NCI-H748 (cell line): ENCODE results near the gene CDIPT.

Experiments used
- DNase-seq: peaks from one replicate; lab custom pipeline; 2025; ENCODE audit not compliant: unreplicated experiment; lab: John Stamatoyannopoulos, UW

The CDIPT gene

DNA sequence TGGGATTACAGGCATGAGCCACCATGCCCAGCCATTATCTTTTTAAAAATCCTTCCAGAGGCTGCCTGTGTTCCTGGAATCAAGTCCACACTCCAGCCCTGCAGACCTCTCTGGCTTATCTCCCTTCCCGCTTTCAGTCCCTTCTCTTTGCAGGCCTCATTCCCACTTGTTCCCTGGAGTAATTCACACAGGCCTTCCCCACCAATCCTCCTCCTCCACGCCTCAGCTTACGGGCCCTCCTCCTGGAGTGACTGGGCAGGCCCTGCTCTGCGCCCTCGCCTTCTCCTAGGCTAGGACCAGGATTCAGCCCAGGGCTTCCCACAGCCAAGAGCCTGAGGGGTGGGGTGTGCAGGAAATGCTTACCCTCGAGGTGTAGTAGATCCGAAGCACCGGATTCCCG is 2.8 kb downstream of the CDIPT start:
- no peak for DNase-seq

- no peak for DNase-seq
Measured at GRCh38 chr16:29858974-29859373, 4.1 kb downstream of the CDIPT start.

DNA sequence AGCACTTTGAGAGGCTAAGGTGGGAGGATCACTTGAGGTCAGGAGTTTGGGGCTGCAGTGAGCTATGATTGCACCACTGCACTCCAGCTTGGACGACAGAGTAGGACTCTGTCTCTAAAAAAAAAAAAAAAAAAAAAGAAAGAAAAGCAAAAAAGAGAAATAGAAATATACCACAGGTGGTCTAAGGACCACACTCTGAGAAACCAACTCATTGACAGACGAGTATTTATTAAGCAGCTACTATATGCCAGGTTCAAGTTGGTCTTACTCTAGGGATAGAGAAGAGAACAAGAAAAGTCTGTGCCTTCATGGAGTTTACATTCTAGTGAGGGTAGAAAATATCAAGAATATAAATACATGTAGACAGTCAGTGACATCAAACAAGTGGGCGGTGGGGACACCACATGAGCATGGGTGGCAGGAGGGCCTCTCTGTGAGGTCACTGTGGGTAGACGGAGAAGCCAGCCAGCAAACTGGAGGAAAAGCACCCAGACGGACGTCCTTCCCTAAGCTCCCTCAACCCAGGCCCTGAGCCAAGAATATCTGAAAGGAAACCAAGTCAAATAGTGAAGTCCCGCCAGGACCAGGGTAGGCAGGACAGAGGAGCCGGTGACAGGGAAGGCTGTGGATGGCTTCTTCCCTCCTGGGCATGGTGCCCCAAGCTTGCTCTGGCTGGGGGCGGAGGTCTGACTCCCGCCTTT is 4.7 kb downstream of the CDIPT start:
- DNase-seq, result no peak

DNA sequence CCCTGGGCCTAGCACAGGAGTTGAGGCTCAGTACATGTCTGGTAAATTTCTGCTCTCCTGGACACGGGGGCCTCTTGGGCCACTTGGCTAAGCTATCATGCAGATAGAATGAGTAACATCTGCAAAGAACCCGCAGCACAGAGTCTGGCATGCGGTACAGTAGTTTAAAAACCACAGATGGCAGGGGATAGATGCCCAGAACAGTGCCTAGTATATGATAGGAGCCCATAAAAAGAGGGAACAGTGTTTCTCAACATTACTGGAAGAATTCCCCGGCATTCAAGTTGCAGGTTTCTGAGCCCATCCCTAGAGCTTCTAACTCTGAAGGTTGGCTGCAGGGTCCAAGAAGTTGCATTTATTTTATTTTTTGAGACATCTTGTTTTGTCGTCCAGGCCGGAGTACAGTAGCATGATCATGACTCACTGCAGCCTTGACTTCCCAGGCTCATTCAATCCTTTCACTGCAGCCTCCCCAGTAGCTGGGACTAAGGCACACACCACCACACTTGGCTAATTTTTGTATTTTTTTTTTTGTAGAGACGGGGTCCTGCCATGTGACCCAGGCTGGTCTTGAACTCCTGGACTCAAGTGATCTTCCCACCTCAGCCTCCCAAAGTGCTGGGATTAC is 5.8 kb downstream of the CDIPT start:
- no peak for DNase-seq

- no peak for DNase-seq
Measured at GRCh38 chr16:29854520-29855100, 8.4 kb downstream of the CDIPT start.

- DNase-seq, result no peak
Measured at GRCh38 chr16:29852654-29853053, 10.4 kb downstream of the CDIPT start.

GRCh38 chr16:29850998-29851397 is 12.0 kb downstream of the CDIPT start:
- DNase-seq, result no peak

- DNase-seq, result no peak
Measured at GRCh38 chr16:29849505-29849904, 13.5 kb downstream of the CDIPT start.

DNA sequence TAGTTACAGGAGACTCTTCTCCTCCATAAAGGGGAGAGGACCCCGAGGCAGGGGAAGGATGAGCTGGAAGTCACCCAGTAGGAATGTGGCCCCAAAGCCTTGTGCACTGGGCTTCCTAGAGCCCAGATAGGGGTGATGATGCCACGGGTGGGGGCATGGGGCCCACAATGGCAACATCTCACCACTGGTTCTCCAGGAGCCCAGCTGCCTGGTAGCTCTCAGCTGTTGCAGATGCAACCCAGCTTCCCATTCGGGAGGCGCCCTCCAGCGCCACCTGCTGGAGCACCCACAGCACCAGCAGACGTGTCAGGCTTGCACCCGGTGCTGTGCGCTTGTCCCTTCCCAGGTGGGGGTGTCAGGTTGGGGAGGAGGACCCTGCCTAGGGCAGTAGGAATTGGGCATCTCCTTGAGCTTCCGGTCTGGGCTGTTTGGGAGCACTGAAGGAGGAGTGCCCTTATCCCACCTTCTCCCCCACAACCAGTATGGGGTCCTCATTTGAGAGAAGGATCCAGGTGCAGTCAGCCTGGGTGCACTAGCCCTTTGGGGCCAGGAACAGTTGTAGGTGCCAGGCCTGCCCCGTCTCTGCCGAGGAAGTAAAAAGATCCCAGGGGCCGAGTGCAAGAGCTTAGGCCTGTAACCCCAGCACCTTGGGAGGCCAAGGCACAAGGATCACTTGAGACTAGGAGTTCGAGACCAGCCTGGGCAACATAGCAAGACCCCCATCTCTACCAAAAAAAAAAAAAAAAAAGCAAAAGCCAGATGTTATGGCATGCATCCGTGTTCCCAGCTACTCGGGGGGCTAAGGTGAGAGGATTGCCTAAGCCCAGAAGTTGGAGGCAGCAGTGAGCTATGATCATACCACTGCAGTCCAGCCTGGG is 14.4 kb downstream of the CDIPT start:
- DNase-seq, result peak; percentile 68

DNA sequence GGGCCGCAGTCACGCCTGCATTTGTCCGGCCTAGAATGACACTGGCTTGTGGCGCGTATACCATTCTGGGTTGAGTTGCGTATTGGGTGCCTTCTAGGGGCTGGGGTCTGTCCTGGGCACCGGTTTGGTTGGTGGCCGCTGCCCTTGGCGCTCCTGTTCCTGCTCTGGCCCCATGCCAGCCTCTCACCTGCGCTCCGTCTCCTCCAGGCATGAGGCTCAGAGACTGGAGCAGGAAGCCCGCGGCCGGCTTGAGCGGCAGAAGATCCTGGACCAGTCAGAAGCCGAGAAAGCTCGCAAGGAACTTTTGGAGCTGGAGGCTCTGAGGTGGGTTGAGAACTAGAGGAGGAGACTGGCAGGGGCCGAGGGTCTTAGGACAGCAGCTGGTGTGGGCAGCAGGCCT is 17.4 kb downstream of the CDIPT start:
- no peak for DNase-seq

DNA sequence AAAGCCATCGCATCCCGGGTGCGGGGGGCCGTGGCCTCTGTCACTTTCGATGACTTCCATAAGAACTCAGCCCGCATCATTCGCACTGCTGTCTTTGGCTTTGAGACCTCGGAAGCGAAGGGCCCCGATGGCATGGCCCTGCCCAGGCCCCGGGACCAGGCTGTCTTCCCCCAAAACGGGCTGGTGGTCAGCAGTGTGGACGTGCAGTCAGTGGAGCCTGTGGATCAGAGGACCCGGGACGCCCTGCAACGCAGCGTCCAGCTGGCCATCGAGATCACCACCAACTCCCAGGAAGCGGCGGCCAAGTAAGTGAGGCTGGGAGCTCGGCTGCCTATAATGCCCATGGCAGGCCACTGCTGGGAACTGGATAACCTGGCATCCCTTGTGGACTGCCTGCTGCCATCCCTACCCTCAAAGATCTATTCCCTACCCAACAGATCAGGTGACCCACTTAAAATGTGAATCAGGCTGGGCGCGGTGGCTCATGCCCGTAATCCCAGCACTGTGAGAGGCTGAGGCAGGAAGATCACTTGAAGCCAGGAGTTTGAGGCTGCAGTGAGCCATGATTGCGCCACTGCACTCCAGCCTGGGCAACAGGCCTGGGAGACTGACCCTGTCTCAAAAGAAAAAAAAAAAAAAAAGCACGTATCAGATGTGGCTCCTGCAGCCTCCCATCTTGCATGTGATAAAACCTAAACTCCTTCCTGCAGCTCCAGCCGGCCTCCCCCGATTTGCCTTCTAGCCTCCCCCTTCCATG is 18.3 kb downstream of the CDIPT start:
- DNase-seq, result no peak

DNA sequence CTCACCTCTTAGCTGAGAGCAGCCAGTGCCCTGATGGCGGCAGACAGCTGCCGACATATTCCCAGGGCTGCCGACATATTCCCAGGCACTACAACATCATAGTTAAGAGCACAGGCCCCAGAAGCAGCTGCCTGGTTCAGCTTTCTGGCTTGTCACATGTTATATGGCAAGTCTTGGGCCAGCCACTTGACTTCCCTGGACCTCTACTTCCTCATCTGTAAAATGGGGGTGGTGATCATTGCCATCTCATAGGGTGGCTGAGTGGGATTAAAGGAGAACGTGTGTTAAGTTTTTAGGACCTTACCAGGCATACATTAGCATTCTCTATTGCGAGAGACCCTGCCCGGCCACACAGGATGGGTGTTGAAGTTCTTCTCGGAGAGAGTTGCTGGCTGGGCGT is 19.1 kb downstream of the CDIPT start:
- DNase-seq, result no peak

DNA sequence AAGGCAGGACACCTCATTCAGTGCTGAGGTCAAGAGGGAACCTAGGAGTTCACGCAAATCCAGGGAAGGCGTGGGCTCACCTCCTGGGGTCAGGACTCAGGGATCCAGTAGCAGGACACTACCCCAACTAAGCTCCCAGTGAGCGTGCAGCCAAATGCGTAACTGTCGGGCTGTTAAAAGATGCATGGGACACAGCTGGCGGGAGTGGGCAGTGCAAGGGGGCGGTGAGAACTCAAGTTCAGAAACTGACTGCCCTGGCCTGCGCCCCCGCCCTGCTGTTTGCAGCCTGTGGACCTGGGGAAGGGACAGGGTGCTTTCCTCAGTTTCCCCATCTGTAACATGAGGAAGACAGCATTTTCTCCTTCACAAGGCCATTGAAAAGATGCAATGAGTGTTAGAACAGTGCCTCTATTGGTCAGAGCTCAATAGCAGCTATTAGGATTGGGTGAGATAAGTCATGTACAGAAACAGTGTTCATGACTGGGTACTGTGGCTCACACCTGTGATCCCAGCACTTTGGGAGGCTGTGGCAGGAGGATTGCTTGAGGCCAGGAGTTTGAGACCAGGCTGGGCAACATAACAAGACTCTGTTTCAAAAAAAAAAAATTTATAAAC is 20.2 kb downstream of the CDIPT start:
- DNase-seq, result no peak

GRCh38 chr16:29841631-29842030 is 21.4 kb downstream of the CDIPT start:
- no peak for DNase-seq

- no peak for DNase-seq
Measured at GRCh38 chr16:29840240-29840639, 22.8 kb downstream of the CDIPT start.

GRCh38 chr16:29839822-29840221 is 23.2 kb downstream of the CDIPT start:
- no peak for DNase-seq

GRCh38 chr16:29837841-29838240 is 25.2 kb downstream of the CDIPT start:
- no peak for DNase-seq

GRCh38 chr16:29836623-29837022 is 26.4 kb downstream of the CDIPT start:
- DNase-seq, result no peak

DNA sequence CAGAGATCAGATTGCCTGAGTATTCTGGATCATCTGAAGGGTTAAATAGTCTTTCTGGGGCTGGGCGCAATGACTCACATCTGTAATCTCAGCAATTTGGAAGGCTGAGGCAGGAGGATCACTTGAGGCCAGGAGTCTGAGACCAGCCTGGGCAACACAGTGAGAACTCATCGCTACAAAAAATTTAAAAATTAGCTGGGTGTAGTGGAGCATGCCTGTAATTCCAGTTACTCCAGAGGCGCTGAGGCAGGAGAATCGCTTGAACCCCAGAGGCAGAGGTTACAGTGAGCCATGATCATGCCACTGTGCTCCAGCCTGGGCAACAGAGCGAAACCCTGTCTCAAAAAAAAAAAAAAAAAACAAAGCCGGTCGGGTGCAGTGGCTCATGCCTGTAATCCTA is 27.1 kb downstream of the CDIPT start:
- no peak for DNase-seq

DNA sequence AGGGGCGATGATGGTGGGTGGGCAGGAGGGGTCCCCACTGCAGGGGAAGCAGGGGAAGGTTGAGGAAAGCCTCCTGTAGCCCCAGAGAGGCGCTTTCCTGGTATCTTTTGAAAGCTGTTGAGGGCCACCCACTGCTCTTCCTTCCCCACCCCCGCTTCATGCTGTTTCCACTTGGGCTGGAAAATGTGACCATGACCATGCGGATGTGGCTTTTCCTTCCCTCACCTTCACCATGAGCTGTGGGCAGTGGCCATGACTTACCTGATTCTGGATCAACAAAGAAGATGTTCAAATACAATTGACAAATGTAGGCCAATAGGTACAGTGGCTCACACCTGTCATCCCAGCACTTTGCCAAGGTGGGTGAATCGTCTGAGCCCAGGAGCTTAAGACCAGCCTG is 28.9 kb downstream of the CDIPT start:
- DNase-seq, result no peak
